Loucy (cell line): ENCODE data around the gene KIAA0825.

ENCODE experiments used
- H2AFZ ChIP-seq: fragments of 200-600 bp; sonication (generic); 2 replicates; pipeline ENCODE4 v1.6.0; 2016; ENCODE audit warnings: antibody characterized with exemption, mild to moderate bottlenecking, low read length, moderate library complexity
- H3F3A ChIP-seq: fragments of 200-600 bp; 2 replicates; pipeline ENCODE4 v1.6.0; 2016; ENCODE audit warnings: antibody characterized with exemption, low read depth, mild to moderate bottlenecking
- H3K27me3 ChIP-seq: fragments of 200-600 bp; sonication (generic); 2 replicates; pipeline ENCODE4 v1.6.1; 2014; ENCODE audit warnings: low read length, mild to moderate bottlenecking; ENCODE audit not compliant: insufficient read depth, poor library complexity, severe bottlenecking
- H3K36me3 ChIP-seq: fragments of 200-600 bp; sonication (generic); 2 replicates; pipeline ENCODE4 v1.6.1; 2016; ENCODE audit warnings: low read length; ENCODE audit not compliant: insufficient read depth
- H3K4me1 ChIP-seq: fragments of 200-600 bp; sonication (generic); 2 replicates; pipeline ENCODE4 v1.5.1; 2014; ENCODE audit warnings: low read length, mild to moderate bottlenecking; ENCODE audit not compliant: insufficient read depth, poor library complexity, severe bottlenecking
- H3K4me2 ChIP-seq: fragments of 200-600 bp; sonication (generic); 2 replicates; pipeline ENCODE4 v1.6.0; 2014; ENCODE audit warnings: antibody characterized with exemption, low read length, low read depth, mild to moderate bottlenecking; ENCODE audit not compliant: poor library complexity, severe bottlenecking
- H3K4me3 ChIP-seq: fragments of 200-600 bp; sonication (generic); 2 replicates; pipeline ENCODE4 v1.5.1; 2014; ENCODE audit warnings: low read length, mild to moderate bottlenecking, mixed read lengths; ENCODE audit not compliant: poor library complexity, severe bottlenecking
- H3K79me2 ChIP-seq: fragments of 200-600 bp; sonication (generic); 2 replicates; pipeline ENCODE4 v1.6.1; 2014; ENCODE audit warnings: low read length; ENCODE audit not compliant: insufficient read depth
- H3K9ac ChIP-seq: fragments of 200-600 bp; sonication (generic); 2 replicates; pipeline ENCODE4 v1.6.0; 2014; ENCODE audit warnings: mild to moderate bottlenecking, low read depth, low read length, moderate library complexity; ENCODE audit not compliant: poor library complexity, severe bottlenecking
- H3K9me2 ChIP-seq: fragments of 200-600 bp; sonication (generic); replicated peaks from 2 replicates; pipeline ENCODE4 v1.6.1; 2016; ENCODE audit warnings: low read depth, low read length, mixed read lengths
- H3K9me3 ChIP-seq: fragments of 200-600 bp; sonication (generic); 2 replicates; pipeline ENCODE4 v1.6.1; 2014; ENCODE audit warnings: mild to moderate bottlenecking, antibody characterized with exemption, low read length, low read depth; ENCODE audit not compliant: insufficient read depth
- H4K20me1 ChIP-seq: fragments of 200-600 bp; sonication (generic); 2 replicates; pipeline ENCODE4 v1.6.0; 2014; ENCODE audit warnings: antibody characterized with exemption, low read length, mild to moderate bottlenecking; ENCODE audit not compliant: insufficient read depth, poor library complexity, severe bottlenecking
- EZH2phosphoT487 ChIP-seq: fragments of 200-600 bp; IDR thresholded peaks from 2 replicates; pipeline ENCODE4 v1.6.1; 2018; ENCODE audit warnings: antibody characterized with exemption, mild to moderate bottlenecking, moderate library complexity, borderline replicate concordance
- TF ChIP-seq, protein P1 (sequence below): fragments of 200-600 bp; sonication (generic); conservative IDR thresholded peaks from 2 replicates; pipeline ENCODE4 v1.5.1; 2014; ENCODE audit warnings: mild to moderate bottlenecking, antibody characterized with exemption, low read length

The KIAA0825 gene

DNA sequence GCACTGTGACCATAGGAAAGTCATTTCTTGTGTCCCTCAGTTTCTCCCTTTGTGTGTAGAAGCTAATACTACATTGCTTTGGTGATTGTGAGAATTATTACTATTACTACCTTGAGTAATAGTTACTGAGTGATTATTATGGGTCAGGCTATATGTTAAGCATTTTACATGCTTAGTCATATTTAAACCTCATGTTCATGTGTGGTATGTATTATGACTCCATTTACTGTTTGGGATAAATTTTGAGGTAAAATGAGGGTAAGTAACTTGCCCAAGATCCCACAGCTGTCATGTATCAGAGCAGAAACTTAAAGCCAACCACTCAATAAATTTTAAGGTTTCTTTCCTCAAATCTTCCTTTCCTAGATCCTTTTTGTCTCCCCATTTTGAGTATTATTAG, 28.4 kb upstream of the KIAA0825 start:
- Histone ChIP-seq H3K4me3 (no peak overlapping the region), H3K4me1 (no peaks in the 10 kb centered on the region), H3K79me2 (no peaks in the 10 kb centered on the region)

DNA sequence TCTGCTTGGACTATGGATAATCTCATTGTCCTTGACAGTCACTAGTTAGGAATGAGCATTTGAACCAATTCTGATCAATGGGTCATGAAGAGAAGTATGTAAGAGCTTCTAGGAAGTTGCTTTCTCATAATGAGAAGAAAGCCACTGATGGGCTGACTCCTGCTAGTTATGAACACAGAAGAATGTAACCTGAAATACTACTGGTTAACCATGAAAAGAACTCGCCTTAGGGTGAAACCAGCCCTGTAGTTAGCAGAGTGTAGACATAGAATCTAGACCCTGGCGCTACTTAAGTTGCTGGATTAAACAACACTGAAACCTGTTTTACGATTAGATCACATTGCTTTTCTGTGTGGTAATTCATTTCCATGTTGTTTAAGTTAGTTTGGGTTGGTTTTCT, 26.6 kb upstream of the KIAA0825 start:
- no peak for TF ChIP-seq EZH2phosphoT487
- TF ChIP-seq, protein P1, sequence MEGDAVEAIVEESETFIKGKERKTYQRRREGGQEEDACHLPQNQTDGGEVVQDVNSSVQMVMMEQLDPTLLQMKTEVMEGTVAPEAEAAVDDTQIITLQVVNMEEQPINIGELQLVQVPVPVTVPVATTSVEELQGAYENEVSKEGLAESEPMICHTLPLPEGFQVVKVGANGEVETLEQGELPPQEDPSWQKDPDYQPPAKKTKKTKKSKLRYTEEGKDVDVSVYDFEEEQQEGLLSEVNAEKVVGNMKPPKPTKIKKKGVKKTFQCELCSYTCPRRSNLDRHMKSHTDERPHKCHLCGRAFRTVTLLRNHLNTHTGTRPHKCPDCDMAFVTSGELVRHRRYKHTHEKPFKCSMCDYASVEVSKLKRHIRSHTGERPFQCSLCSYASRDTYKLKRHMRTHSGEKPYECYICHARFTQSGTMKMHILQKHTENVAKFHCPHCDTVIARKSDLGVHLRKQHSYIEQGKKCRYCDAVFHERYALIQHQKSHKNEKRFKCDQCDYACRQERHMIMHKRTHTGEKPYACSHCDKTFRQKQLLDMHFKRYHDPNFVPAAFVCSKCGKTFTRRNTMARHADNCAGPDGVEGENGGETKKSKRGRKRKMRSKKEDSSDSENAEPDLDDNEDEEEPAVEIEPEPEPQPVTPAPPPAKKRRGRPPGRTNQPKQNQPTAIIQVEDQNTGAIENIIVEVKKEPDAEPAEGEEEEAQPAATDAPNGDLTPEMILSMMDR, result no peak
- Histone ChIP-seq H4K20me1 (no peaks in the 10 kb centered on the region), H3K79me2 (no peaks in the 10 kb centered on the region), H3K9ac (no peak overlapping the region), H3K9me2 (no peaks in the 10 kb centered on the region), H3K4me2 (no peak overlapping the region), H3F3A (no peaks in the 10 kb centered on the region), H3K27me3 (no peaks in the 10 kb centered on the region), H3K4me1 (no peaks in the 10 kb centered on the region), H2AFZ (no peak overlapping the region), H3K4me3 (no peak overlapping the region), H3K9me3 (no peaks in the 10 kb centered on the region; the same call in 1 of the 2 replicates), H3K36me3 (no peaks in the 10 kb centered on the region)

More for the DNA sequence above, 28.4 kb upstream of the KIAA0825 start:
- no peaks in the 10 kb centered on the region for H3K9me3 ChIP-seq
- no peaks in the 10 kb centered on the region for H4K20me1 ChIP-seq
- H3K36me3 ChIP-seq, result no peaks in the 10 kb centered on the region
- no peak overlapping the region for H2AFZ ChIP-seq
- no peaks in the 10 kb centered on the region for H3K27me3 ChIP-seq
- H3K4me2 ChIP-seq, result no peak overlapping the region
- TF ChIP-seq, protein P1, result no peak
- TF ChIP-seq EZH2phosphoT487, result no peak
- H3K9ac ChIP-seq, result no peak overlapping the region
- no peaks in the 10 kb centered on the region for H3K9me2 ChIP-seq
- H3F3A ChIP-seq, result no peaks in the 10 kb centered on the region

DNA sequence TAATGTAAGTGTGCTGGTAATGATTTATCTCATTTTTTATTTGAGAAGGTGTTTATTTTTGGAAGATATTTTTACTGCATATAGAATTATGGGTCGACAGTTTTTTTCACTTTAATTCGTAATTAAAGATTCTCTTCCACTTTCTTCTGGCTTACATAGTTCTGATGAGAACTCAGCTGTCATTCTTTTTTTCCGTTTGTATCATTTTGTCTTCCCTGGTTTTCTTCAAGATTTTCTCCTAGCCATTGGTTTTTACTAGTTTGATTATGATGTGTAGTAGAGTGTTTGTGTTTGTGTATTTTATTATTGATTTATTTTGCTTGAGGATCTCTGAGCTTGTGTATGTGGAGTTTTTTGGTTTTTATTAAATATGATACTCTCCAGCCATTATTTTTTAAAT, 21.8 kb upstream of the KIAA0825 start:
- H3K9me3 ChIP-seq, result peaks cover 8% of the 10 kb centered on the region; the same call in 1 of the 2 replicates
- H3K36me3 ChIP-seq, result peaks cover 3% of the 10 kb centered on the region; the same call in 1 of the 2 replicates
- no peak overlapping the region for H3K4me2 ChIP-seq

More for the DNA sequence above, 21.8 kb upstream of the KIAA0825 start:
- Histone ChIP-seq H3F3A (no peaks in the 10 kb centered on the region), H2AFZ (no peak overlapping the region), H3K4me3 (no peak overlapping the region), H3K27me3 (no peaks in the 10 kb centered on the region), H4K20me1 (no peaks in the 10 kb centered on the region), H3K9ac (no peak overlapping the region), H3K4me1 (no peaks in the 10 kb centered on the region), H3K79me2 (no peaks in the 10 kb centered on the region; the same call in 1 of the 2 replicates), H3K9me2 (no peaks in the 10 kb centered on the region)
- TF ChIP-seq, protein P1, result no peak
- no peak for TF ChIP-seq EZH2phosphoT487
